HepG2 (cell line): Measurements from ENCODE around the gene RBM12. TPM values are rescaled to one million over a fixed set of nuclear protein-coding genes. Genes with fewer than 3 reads are reported as not detected.

Experiments
- AGO2 ChIP-seq: fragments of 200-400 bp; formaldehyde crosslinking; optimal IDR thresholded peaks from 2 replicates; pipeline ENCODE3; 2017; ENCODE audit warnings: mild to moderate bottlenecking, low read depth, low read length, moderate library complexity
- CBX5 ChIP-seq: sonication (generic); formaldehyde crosslinking; IDR thresholded peaks from 2 replicates; pipeline ENCODE4 v1.4.0; 2020; ENCODE audit warnings: missing genetic modification reagents, borderline replicate concordance
- DNMT1 ChIP-seq: sonication (generic); formaldehyde crosslinking; IDR thresholded peaks from 2 replicates; pipeline ENCODE4 v1.5.1; 2020; ENCODE audit warnings: mild to moderate bottlenecking, missing genetic modification reagents
- ELF1 ChIP-seq: sonication (generic); formaldehyde crosslinking; IDR thresholded peaks from 2 replicates; pipeline ENCODE4 v1.4.0; 2020; ENCODE audit warnings: missing genetic modification reagents
- FOXM1 ChIP-seq: sonication (generic); formaldehyde crosslinking; IDR thresholded peaks from 2 replicates; pipeline ENCODE4 v1.5.0; 2020; ENCODE audit warnings: missing genetic modification reagents
- HNF4G ChIP-seq, 2 experiments: sonication (generic) in 1 of 2; formaldehyde crosslinking in 1 of 2; IDR thresholded peaks; 2 replicates each; pipeline versions ENCODE4 v1.4.0 to v1.6.1; 2011 to 2020; ENCODE audit warnings: borderline replicate concordance in 2 of 2, low read depth in 2 of 2, mild to moderate bottlenecking in 2 of 2, low read length in 1 of 2, missing genetic modification reagents in 1 of 2, moderate library complexity in 1 of 2
- KIAA2018 ChIP-seq: sonication (generic); formaldehyde crosslinking; IDR thresholded peaks from 2 replicates; pipeline ENCODE4 v1.5.0; 2020; ENCODE audit warnings: mild to moderate bottlenecking, missing genetic modification reagents, borderline replicate concordance
- MYPOP ChIP-seq: sonication (generic); formaldehyde crosslinking; IDR thresholded peaks from 2 replicates; pipeline ENCODE4 v1.8.1; 2023; ENCODE audit warnings: mild to moderate bottlenecking, moderate library complexity, missing genetic modification reagents
- RCOR2 ChIP-seq: IDR thresholded peaks from 2 replicates; pipeline ENCODE4 v1.6.1; 2016; ENCODE audit warnings: missing biosample characterization, missing genetic modification reagents
- SETDB1 ChIP-seq: sonication (generic); formaldehyde crosslinking; IDR thresholded peaks from 2 replicates; pipeline ENCODE4 v1.5.1; 2020; ENCODE audit warnings: missing genetic modification reagents, mild to moderate bottlenecking, borderline replicate concordance
- SNAPC2 ChIP-seq: sonication (generic); formaldehyde crosslinking; IDR thresholded peaks from 2 replicates; pipeline ENCODE4 v1.8.1; 2022; ENCODE audit warnings: mild to moderate bottlenecking, missing genetic modification reagents
- ZNF251 ChIP-seq: sonication (generic); formaldehyde crosslinking; IDR thresholded peaks from 2 replicates; pipeline ENCODE4 v1.9.0; 2021; ENCODE audit warnings: mild to moderate bottlenecking, missing genetic modification reagents
- ZNF274 ChIP-seq: sonication (generic); formaldehyde crosslinking; IDR thresholded peaks from 2 replicates; pipeline ENCODE4 v1.5.1; 2020; ENCODE audit warnings: mild to moderate bottlenecking, missing genetic modification reagents
- ZNF292 ChIP-seq: sonication (generic); formaldehyde crosslinking; IDR thresholded peaks from 2 replicates; pipeline ENCODE4 v1.8.1; 2022; ENCODE audit warnings: mild to moderate bottlenecking, low read depth, missing genetic modification reagents, borderline replicate concordance
- ZNF350 ChIP-seq: sonication (generic); formaldehyde crosslinking; IDR thresholded peaks from 2 replicates; pipeline ENCODE4 v1.4.0; 2020; ENCODE audit warnings: mild to moderate bottlenecking, low read depth, missing genetic modification reagents, borderline replicate concordance
- ZNF414 ChIP-seq: sonication (generic); formaldehyde crosslinking; IDR thresholded peaks from 2 replicates; pipeline ENCODE4 v1.5.0; 2020; ENCODE audit warnings: missing genetic modification reagents
- ZNF572 ChIP-seq: sonication (generic); formaldehyde crosslinking; IDR thresholded peaks from 2 replicates; pipeline ENCODE4 v1.5.1; 2020; ENCODE audit warnings: mild to moderate bottlenecking, missing genetic modification reagents
- ZSCAN21 ChIP-seq: sonication (generic); formaldehyde crosslinking; IDR thresholded peaks from 2 replicates; pipeline ENCODE4 v1.8.0; 2022; ENCODE audit warnings: mild to moderate bottlenecking, missing genetic modification reagents, moderate library complexity, borderline replicate concordance
- polyA plus RNA-seq, 8 experiments: library from polyadenylated mRNA; depleted of rRNA in 3 of 8; stranded (reverse) in 7 of 8; unstranded in 1 of 8; fragments of >200 nt; fragmentation: Illumina TruSeq in 4 of 8; extraction: Trizol in 4 of 8; gene quantifications; 2 replicates each; pipeline versions ENCODE4 v1.2.1 to v1.2.3, GENCODE V29; 2011 to 2016; ENCODE audit warnings: low read depth in 4 of 8, missing spikeins in 1 of 8, mixed read lengths in 1 of 8; ENCODE audit not compliant: insufficient read depth in 1 of 8
- total RNA-seq, 5 experiments: library from RNA; depleted of rRNA; stranded (reverse); fragments of >200 nt; fragmentation: Illumina TruSeq; extraction: Trizol; gene quantifications; 2 replicates each; pipeline ENCODE4 v1.2.3, GENCODE V29; 2016; ENCODE audit warnings: low read depth in 1 of 5

Gene RBM12
- total and polyA plus RNA-seq, 2 of the 13 experiments (the other 11 are each of a cell fraction or from before 2014, with no cell fraction given): 97.9 to 104 TPM

- TF ChIP-seq ELF1 (CRISPR knock-in tag) (peak; percentile 69), FOXM1 (CRISPR knock-in tag) (peak; percentile 95), AGO2 (peak; percentile 88), CBX5 (no peak), MYPOP (CRISPR knock-in tag) (peak; percentile 96), SNAPC2 (CRISPR knock-in tag) (peak; percentile 97), ZNF251 (peak; percentile 71; the same call in 1 of the 2 replicates), HNF4G (IDR thresholded peaks at IDR 0.05; ENCODE audit: borderline replicate concordance, low read depth, low read length) (0 out of 2 replicates have a peak, but pooled peaks have one; percentile 2), HNF4G (CRISPR knock-in tag; IDR thresholded peaks at IDR 0.05; ENCODE audit: borderline replicate concordance, low read depth) (no peak), ZNF292 (peak; percentile 4; the same call in 1 of the 2 replicates), KIAA2018 (CRISPR knock-in tag) (peak; percentile 91; the same call in 1 of the 2 replicates), SETDB1 (0 out of 2 replicates have a peak, but pooled peaks have one; percentile 75), DNMT1 (CRISPR knock-in tag) (peak; percentile 93; the same call in 1 of the 2 replicates), ZSCAN21 (peak; percentile 97), ZNF414 (CRISPR knock-in tag) (0 out of 2 replicates have a peak, but pooled peaks have one; percentile 13), ZNF350 (peak; percentile 78; the same call in 1 of the 2 replicates), RCOR2 (CRISPR knock-in tag) (peak; percentile 27; the same call in 1 of the 2 replicates), ZNF572 (peak; percentile 76; the same call in 1 of the 2 replicates), ZNF274 (CRISPR knock-in tag) (peak; percentile 100)
Observed at GRCh38 chr20:35615667-35616464, 48.8 kb downstream of the RBM12 start, which contains the start of gene SPAG4 (continued).
